GM19324 (cell line): ENCODE measurements around the gene KRT35.

Experiments used
- ATAC-seq: cut with Tn5 transposase; IDR thresholded peaks from one replicate; pipeline ENCODE4 v1.9.1; 2021; ENCODE audit warnings: mild to moderate bottlenecking, moderate library complexity; ENCODE audit not compliant: unreplicated experiment, low FRiP score

Gene KRT35

GRCh38 chr17:41481036-41481435 lies at the start of gene KRT35:
KRT35 (minus strand) TSS chr17:41481151; CDS start chr17:41481097, 54 bp downstream.
- no peak for ATAC-seq

- no peak for ATAC-seq
Measured at GRCh38 chr17:41530062-41531048, 49.4 kb upstream of the KRT35 start.

GRCh38 chr17:41529491-41529915 lies 48.6 kb upstream of the KRT35 start:
- ATAC-seq = no peak

GRCh38 chr17:41528959-41529353 lies 48.0 kb upstream of the KRT35 start:
- no peak for ATAC-seq

GRCh38 chr17:41527063-41528023 lies 46.4 kb upstream of the KRT35 start:
- no peak for ATAC-seq

DNA sequence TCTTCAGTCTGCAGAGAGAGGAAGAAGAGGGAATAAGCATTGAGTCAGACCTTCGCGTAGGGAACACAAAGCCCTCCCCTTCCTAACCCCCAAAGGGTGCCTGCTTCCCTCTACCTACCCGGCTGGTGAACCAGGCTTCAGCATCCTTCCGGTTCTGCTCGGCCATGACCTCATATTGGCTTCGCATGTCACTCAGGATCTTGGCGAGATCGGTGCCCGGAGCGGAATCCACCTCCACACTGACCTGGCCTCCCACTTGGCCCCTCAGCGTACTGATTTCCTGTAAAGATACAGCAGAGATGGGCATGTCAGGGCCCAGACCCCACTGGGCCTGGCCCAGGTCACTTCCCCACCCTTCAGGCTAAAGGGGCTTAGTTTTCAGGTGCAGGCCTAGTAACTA lies 43.3 kb upstream of the KRT35 start:
- ATAC-seq = no peak

- ATAC-seq = no peak
Measured at GRCh38 chr17:41523787-41524186, 42.8 kb upstream of the KRT35 start.

GRCh38 chr17:41523225-41523593 lies 42.3 kb upstream of the KRT35 start:
- no peak for ATAC-seq

- ATAC-seq = no peak
Measured at GRCh38 chr17:41522301-41523224, 41.6 kb upstream of the KRT35 start.

DNA sequence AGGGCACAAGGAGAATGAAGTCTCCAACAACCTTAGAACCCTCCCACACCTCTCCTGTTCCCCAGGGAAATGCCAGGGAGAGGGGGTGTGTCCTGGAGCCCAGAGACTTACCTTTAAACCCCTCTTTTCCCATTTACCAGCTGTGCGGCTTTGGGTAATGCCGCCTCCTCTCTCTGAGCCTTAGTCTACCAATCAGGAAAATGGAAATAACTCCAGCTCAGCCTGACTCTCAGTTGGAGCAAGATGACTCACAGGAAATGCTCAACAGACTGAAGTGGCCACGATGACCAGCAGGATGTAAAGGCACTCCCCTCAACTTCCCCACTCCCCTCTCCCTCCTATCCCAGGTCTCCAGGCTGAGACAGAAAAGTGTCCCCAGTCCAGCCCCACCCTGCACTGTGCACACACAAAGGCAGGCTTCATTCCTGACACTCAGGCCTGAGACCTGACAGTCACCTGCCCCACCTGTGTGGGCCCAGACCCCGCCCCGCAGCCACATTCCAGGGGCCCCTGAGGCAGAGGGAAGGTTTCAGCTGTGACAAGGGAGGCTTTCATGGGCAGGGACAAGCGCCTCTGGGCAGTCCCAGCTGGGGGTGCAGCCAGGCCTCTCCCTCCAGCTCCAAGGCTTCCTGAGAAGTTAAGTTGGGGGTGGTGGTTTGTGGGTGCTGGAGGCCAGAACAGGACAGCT lies 40.8 kb upstream of the KRT35 start:
- ATAC-seq = no peak

DNA sequence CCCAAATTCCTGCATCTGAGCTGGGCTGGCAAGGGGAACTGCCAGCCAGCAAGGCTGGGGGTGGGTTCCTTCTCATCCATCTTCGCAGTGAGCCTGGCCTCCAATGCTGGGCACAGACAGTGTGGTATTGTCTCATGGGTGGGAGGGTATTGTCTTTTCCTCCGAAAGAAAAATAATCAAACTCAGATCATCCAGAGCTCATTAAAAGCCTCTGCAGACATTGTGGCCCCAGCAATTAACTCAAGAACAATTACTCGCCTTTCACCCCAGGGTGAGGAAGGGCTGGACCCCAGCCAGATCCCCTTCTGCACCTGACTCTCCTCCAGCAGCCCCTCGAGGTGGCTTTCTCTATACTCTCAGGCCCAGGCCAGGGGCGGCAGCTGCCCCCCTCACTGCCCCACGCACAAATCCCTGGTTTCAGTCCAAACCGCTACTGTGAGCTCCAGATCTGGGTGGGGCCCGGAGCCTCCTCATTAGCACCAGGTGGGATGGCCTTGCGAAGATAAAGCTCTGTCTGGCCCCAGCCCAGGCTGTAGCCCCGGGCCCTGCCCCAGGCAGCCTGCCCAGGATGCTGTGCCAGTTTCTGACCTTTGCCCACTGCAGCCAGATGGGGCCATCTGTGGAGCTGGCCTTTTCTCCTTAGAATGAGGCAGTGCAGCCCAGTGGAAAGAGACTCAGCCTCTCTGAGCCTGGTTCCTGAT lies 40.0 kb upstream of the KRT35 start:
- ATAC-seq = no peak

DNA sequence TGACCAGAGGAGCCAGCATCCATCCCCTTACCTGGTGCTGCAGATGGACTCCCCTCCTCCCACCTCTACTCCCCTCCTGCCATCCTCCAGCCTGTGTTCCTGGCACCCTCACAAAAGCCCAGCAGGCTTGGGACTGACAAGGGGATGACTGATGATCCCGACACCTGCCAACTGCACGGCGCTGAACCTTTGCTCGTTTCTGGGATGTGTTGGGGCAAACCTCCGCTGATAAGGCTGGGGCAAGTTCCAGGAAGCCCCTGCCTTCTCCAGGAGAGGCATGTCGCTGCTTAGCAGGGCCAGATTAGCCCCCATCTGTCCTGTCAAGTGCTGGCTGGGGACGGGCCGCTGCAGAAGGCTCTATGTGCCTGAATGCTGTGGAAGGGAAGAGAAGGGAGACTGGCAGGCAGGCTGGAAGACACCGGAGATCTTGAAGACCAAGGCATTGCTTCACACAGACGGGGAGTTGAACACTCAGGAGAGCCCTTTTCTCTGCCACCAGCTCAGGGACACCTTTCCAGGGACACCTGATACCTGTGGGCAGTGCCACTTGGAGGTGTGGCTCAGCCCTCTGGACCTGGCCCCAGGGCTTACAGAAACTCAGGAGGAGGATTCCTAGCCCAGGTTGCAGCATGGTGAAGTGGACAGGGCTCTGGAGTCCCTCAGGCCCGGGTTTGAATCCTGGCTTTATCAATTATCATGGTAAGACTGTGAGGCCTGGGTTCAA lies 38.7 kb upstream of the KRT35 start:
- no peak for ATAC-seq

- ATAC-seq = no peak
Measured at GRCh38 chr17:41518789-41519449, 38.0 kb upstream of the KRT35 start, which contains the start of gene KRT15. KRT15 (minus strand) TSS chr17:41518890; CDS start chr17:41518827, 63 bp downstream.

GRCh38 chr17:41518031-41518430 lies 37.1 kb upstream of the KRT35 start:
- ATAC-seq = no peak

DNA sequence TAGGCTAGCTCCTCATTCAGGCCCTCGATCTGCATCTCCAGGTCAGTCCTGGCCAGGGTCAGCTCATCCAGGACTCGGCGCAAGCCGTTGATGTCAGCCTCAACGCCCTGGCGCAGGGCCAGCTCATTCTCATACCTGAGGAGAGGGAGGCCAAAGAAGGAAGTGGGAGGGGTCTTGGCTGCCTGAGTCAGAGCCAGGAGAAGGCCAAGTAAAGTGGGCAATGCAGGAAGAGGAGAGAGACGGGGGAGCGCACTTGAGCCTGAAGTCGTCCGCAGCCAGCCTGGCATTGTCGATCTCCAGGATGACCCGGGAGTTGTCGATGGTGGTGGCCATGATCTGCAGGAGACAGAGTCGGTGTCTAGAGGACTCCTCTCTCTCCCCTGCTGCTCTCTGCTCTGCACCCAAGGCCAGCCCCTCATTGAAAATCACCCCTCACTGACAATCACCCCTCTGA lies 35.9 kb upstream of the KRT35 start:
- ATAC-seq = no peak

DNA sequence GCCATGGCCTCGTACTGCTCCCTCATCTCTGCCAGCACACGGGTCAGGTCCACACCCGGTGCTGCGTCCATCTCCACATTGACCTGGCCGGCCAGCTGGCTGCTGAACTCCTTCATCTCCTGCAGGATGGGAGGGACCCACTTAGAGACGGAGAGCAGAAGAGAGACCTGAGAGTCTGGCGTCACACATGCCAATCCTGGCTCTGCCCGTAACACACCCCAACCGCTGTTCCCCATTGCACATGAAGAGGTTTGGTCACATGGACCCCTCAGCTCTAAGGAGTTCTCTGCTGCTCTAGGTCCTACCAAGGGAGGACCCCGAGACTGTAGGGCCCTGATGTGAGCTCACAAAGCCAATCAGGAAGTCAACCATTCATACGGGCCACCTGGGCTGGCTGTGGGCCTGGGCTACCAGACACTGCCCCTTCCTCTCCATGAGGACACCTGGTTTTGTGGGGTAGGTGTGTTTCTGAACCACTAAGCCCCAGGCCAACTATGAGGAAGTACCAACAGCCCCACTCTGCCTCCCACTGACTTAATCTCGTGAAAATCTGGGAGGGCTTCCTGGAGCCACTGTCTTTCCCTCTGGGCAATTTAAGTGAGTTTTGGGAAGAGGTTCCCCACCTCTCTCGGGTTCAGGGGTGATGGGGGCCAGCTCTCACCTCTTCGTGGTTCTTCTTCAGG lies 35.3 kb upstream of the KRT35 start:
- no peak for ATAC-seq

DNA sequence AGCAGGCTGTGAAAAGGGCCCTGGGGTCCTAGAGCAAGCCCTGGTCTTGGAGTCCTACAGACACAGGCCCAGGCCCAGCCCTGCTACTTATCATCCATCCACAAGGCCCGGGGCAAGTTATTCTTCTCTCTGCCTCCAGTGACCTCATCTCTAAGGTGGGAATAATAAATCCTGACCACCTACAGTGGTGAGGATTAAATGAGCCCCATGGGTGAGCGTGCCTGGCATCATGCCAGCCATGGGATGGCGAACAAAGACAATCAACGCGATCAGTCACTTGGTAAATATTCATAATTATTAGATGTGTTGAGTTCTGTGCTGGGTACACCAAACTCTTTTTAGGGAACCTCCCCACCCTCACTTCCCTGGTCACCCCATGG lies 32.2 kb upstream of the KRT35 start:
- no peak for ATAC-seq
